ENCODE results near the gene THADA.
A peak's percentile ranks its signal among the peaks of the same experiment; 100 is the strongest.
"Not testable (repeated sequence)": the region's sequence is repeated elsewhere in the genome, so short reads cannot be mapped to it uniquely, and the experiment has no call there.

Gene THADA

DNA sequence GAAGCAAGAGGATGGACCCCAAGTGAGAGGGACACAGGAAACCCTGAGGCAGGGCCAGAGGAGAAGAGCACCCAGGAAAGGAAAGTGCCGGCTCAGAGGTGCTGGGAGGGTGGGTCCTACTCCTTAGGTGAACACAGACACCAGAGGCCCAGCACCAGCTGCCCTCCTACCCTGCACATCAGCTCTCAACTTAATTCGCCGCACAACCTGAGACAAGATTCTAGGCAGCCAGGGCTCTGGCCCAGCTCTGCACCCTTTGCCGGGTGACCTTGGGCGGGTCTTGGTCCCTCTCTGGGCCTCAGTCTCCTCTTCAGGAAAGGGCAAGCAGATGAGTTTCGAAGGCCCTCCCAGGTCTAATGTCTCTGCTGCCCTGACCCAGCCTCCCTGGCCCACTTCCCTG lies 397.6 kb downstream of the THADA start:
- DNase-seq, result no peak

DNA sequence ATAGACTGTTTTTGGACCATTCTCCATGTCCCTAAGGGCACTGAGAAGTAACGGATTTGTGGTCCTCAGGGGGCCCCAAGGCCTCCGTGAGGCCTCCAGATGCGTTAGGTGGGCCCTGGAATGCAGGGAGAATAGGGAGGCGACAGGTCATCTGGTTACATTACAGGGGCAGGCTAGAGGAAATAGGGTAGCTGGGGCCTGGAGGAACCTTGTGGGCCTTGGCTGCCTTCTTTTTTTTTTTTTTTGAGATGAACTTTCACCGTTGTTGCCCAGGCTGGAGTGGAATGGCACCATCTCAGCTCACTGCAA lies 398.3 kb downstream of the THADA start:
- DNase-seq, result no peak

DNA sequence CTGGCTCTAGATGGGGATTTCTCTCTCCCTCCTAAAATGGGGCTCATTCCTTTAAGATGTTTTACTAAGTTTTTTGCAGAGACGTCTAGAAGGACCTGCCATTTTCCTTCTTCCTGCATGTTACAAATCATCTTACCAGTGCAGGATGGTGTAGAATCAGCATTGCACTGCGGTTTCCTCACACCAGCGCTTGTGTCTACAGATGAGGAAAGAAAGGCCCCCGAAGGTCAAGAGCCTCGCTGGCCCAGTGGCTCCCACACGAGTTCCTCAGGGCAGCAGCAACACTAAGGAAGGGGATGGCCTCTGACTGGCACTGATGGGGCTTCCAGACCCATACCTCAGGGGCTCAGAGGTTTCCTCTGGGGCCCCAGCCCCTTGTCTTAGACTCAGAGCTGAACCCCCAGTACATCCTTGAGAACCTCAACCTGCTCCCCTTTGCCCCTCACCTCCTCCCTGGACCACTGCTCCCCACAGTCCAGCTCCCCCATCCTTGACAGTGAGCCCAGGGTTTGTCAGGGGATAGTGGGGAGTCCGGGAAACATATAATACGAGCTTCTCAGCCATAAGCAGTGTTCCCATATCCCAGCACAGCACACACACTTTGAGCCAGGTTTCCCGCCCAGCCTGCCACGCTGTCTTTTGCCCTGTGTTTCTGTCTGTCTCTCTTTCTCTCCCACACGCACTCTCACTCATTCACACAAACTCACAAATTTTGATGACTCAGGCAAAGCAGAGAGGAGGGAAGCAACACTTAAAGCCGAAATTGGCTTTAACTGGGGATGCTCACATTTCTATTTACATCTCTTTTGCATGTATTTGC lies 398.9 kb downstream of the THADA start:
- no peak for DNase-seq

DNA sequence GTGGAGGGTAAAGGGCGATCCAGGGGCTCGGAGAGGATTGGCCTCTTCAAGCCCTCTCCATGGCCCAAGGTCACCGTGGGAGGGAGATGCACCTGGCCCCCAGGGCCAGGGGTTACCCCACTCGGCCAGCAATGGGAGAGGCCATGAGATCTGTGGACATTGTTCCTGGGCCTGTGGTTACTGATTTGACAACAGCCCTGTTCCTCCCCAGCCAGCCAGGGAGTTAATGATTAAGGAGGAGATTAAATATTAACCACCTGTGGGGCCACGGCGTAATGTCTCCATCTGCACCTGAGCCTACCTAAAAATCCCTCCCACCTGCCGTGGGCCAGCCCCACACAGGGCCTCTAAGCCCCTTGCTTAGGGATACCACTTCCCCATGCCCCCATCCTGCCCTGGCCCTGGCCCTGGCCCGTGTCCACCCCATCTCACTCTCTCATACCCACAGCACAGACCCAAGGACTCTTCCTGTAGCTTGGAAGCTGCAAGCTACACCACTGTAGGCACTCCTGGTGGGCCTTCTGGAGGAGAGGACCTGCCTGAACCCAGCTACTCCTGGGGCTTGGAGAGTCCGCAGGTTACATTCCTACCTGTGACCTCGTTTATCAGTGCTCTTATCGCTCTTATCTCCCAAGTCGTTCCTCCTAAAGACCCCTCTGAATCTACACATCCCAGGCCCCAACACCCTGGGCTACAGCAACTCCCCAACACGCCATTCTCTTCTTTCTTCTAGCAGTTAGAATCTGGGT lies 401.5 kb downstream of the THADA start:
- no peak for DNase-seq

DNA sequence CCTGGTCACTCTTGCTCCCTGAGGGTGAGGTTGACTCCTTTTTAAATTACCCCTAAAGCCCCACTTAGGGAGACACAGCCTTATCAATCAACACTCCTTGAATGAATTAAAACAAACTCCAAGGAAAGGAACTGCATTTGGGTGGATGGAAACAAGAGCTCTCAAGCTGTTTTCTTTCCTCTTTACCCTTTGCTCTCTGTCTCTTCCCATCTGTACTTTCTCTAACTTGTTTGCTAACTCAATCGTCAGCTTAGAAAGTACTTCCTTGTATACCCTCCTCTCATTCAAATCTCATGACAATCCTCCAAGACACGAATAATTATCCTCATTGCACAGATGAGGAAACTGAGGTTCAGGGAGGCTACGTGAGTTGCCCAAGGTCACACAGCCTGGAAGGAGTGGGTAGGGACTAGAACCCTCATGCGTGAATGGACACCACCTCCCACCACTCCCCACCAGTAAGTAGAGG lies 402.2 kb downstream of the THADA start:
- no peak for DNase-seq

DNA sequence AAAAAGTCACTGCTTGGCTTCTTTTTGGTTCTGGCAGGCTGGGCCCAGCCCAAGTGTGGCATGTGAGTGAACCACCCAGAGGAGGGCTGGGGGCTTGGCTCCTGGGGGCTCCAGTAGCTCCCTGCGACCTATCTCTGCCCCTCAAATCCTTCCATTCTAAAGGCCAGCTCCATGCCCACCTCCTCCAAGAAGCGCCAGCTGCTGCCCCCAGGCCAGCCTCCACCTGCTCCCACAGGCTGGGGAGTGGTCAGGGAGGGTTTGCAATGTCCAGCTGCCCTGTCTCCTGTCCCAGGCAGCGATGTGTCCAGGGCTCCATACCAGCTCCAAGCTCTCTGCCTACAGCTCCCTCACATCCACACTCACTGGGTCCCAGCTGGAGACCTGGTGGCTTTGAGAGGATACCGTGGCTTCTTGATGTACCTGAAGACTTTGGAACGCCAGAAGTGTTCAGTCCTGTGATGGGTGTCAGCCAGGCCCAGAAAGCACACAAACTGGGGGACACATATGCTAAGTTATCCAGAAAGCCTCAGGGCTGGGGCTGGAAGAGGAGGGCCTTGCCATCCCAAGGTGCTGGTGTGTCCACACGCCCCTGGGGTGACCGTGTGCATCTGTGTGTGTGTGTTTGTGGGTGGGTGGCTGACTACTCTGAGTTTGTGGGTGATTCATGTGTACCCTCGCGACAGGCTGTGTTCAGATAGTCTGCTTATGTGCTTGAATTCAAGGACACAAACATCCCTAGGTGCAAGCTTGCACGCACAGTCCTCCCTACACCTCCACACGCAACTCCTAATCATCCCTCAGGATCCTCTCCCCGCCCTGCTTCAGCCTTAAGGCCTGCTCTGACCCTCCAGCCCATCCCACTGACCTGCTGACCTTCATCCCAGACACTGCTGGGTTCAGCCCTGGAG lies 402.8 kb downstream of the THADA start:
- DNase-seq, result no peak

DNA sequence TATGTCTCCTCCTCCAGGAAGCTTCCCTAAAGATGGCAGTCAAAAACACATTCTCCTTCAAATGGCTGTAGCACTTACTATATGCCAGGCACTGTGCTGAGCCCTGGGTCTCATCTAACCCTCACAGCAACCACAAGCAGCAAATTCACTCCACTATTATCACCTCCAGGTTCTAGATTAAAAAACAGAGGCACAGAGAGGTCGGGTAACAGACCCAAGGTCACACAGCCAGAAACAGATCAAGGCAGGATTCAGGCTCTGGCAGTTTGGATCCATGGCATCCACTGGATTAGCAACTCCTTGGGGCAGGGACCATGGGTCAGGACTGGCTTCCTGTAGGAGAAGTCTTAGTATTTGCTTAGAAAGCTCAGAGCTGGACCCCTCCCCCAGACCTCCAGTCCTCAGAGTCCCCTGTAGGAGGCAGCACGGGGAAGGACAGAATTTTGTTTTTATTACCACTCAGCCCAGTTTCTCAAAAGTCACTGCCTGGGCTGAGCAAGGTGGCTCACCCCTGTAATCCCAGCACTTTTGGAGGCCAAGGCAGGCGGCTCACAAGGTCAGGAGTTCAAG lies 403.8 kb downstream of the THADA start:
- no peak for DNase-seq

DNA sequence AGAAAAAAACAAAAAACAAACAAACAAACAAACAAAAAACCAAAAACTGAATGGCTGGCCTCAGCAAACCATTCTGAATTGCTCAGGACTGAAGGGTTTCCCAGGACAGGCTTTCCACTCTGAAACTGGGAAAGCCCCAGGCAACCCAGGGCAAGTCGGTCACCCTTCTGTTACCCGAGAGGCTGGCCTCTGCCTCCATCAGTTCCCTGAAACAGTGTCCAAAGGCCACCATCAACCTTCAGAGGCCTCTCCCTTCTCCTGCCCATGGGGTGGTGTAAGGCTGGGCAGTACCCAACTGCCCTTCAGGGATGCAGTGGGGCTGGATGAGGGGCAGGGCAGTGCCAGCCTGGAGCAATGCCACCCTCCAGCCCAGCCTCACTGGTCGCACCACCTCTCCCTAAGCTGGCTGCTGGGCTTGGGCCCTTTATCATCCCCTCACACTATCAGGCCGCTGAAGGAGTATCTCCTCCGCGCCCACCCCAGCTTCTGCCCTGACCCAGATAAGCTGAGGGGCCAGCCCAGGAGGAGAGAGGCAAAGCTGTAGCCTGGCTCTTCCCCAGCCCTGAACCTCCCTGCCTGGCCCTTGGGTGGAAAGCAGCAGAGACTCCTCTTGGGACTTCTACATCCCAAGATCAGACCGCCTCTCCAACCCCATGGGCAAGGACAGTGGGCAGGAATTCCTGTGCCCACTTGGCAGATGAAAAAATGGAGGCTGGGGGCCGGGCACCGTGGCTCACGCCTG lies 405.4 kb downstream of the THADA start:
- DNase-seq, result no peak

DNA sequence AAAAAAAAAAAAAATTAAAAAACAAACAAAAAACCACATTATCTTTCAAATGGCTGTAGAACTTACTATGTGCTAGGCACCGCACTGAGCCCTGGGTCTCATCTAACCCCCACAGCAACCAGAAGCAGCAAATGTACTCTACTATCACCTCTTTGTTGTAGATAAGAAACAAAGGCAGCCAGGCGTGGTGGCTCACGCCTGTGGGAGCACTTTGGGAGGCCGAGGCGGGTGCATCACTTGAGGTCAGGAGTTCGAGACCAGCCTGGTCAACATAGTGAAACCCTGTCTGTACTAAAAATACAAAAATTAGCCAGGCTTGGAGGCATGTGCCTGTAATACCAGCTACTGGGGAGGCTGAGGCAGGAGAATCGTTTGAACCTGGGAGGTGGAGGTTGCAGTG lies 406.0 kb downstream of the THADA start:
- DNase-seq, result not testable (repeated sequence)

DNA sequence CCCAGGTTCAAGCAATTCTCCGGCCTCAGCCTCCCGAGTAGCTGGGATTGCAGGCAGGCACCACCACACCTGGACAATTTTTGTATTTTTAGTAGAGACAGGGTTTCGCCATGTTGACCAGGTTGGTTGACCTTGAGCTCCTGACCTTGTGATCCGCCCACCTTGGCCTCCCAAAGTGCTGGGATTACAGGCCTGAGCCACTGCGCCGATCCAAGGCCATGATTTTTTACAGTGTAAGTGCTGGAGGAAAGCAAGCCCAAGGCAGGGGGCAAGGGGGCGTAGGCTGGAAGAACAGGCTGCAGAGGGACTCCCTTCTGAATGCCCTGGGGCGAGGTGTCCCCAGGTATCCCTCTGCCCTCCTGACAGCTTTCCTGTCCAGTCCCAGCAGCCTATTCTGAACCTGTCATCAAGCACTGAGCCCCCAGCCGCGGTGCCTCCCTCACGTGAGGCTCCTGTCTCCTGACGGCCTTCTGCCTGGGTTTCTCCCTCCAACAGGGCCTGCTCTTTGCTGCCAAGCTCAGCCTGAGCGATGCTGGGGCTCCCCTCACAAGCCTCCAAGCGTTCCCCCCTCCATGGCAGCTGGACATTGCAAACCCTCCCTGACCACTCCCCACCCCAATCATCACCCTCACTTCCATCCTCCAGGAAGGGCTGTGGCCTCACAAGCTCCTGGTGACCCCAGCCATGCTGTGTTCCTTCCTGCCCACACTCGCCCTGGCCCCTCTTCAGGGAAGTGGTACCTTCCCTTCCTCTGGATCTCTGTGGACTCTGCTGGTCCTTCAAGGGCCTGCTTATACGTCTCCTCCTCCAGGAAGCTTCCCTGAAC lies 407.1 kb downstream of the THADA start:
- DNase-seq, result no peak

DNA sequence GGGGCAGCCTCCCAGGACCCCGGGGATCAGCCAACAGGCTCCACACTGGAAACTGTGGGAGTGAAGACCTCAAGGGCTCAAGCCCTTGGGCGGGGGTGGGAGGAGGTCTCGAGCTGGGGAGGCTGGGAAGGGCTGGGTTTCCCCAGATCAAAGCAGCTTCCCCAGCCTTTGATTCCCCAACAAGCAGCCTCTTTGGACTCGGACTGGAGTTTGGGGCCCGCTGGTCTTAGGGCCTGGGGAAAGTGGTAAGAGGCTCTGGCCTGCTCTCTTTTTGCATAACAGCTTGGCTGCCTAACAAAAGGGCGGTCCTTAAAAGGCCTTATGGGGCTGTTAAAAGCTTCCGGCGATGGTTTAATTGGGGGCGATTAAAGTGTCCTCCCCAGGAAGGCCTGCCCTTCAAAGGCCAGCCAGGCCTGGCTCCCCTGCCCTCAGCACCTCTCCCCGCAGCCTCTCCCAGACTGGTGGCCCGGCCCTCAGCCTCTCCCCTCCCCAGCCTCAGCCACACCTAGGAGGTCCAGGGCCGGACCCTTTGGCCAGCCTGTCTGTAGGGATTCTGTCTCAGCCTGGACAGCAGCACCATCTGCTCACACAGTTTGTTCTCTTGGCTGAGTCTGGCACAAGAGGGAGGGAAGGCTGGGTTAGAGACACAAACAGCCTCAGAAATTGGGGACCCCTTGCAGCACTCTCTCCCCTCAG lies 409.0 kb downstream of the THADA start:
- DNase-seq, result no peak

DNA sequence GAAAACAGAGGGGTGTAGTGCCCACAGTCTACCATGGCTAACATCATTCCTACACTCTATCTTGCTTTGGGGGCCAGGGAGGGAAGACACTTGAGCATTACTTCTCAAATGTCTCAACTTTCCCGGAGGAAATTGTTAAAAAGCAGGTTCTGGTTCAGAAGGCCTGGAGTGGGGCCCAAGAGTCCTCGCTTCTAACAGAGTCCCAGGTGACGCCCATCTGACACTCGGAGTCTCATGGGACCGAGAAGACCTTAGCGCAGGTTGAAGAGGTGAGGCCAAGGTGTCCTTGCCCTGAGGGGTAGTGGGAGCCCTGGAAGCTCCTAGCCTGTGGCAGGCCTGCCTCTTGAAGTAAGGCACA lies 409.5 kb downstream of the THADA start:
- DNase-seq, result no peak

DNA sequence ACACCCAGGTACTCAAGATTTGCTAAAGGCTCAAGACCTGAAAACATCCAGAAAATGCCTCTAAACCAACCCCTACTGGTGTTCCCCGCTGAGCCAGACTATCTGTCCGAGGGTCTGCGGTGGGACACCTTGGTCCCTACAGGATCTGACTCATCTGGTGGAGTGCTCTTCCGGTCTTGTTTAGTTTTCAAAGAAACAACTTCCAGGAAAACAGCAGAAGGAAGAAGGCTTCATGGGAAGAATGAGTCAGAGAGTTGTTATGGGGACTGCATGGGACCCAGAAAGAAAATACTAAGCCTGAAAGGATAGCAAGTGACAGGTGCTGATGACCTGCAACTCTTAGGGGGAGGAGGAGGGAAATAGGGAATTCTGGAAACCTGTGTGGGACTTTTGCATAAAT lies 410.7 kb downstream of the THADA start:
- no peak for DNase-seq

DNA sequence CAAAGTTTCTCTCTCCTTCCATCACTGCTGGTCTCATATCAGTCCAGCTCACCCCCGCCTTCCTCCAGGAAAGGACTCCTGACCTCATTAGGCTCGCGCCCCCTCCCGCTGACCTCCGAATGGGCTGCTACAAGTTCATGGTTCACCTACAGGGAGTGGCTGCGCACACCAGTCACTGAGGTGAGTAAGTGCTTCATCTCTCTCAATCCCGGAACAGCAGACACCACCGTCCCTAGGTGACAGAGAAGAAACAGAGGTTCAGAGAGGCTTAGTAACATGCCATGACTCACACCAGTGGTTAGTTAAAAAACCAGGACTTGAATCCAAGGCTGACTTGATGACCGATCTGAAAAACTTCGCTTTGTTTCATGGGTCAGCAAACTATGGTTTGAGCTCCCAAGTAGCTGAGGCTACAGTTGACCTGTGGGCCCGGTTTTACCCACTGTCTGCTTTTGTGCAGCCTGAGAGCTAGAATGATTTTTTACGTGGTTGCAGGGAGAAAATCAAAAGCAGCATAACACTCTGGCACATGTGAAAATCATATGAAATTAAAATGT lies 411.4 kb downstream of the THADA start:
- peak; percentile 58 for DNase-seq

DNA sequence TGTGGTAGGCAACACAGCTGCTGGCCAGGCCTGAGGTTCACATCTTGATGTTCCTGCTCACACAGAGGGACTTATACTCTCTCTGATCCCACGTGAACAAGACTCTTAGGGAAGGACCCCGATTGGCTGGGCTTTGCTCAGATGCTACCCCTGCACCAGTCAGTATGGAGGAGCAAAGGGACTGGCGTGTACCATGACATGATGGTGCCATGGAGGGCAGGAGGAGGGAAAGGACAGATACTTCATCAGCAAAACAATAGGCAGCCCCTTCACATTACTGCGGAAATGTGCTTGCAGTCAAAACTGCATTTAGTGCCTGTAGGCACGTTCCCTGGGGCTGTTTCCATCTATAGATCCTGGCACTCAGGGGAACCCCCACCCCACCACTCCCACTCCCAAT lies 412.1 kb downstream of the THADA start:
- DNase-seq, result no peak

DNA sequence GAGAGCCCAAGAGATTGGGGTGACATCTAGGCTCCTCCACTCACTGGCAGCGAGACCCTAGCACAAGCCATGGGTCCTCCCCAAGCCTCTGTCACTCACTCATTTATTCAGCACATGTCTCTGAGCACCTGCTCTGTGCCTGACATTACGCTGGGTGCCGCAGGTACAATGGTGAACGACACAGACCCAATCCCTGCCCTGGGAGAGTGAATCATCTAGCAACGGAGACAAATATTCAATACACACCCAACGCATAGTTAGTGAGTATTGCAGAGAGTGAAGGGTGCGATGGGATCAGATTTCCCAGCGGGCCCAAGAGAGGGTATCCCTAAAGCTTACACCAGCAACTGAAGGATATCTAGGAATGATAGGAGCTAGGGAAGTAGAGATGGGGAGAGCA lies 414.9 kb downstream of the THADA start:
- no peak for DNase-seq

All from amniotic stem cell (primary cell).